ENCODE measurements around the gene SLC35F3. TPM values are rescaled to one million over a fixed set of nuclear protein-coding genes. Genes with fewer than 3 reads are reported as not detected.

Gene SLC35F3
- total and polyA plus RNA-seq, 9 of the 15 experiments (the other 6 are each of a cell fraction or from before 2014, with no cell fraction given): 0.04 to 0.07 (median 0.04) TPM; not detected in 6

DNA sequence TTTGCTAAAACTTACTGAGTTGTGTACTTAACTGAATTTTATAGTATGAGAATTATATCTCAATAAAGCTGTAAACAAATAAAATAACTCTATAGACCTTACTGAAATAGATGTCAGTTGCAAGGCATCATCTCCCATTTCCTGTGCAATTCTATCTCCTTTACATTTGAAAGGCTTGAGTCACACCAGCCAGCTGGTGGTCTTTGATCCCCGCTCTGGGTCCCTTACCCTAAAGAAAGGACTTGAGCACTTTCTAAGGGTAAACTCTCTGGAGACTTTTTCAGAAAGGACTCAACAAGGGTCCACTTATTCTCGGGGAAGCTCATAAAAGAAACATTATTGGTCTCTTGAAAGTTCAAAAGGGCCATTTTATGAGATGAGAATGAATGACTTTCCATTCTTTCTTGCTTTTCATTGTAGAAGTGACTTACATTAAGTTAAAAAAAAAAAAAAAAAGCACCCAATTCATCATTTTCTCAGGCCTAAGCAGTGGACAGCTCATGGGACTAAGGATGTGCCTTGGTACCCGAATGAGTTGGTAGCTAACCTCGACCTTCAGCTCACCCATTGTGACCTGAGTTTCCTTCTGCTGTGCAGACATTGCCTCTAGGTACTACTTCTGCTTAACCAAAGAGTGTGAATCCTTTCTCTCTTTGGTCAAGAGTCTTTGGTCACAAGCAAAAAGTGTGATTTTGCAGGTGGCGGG, 321.8 kb downstream of the SLC35F3 start:
- Histone ChIP-seq H3K4me2 (ENCODE audit: insufficient read depth, low read length) (no peak overlapping the region), H3K9me1 (ENCODE audit: control insufficient read depth, insufficient read depth, low read length) (no peaks in the 10 kb centered on the region), H3K9ac (ENCODE audit: insufficient read depth in 1 of 2, low read depth in 2 of 2, low read length in 2 of 2) (no peak overlapping the region), H4K20me1 (replicated peaks; ENCODE audit: control insufficient read depth, insufficient read depth, low read length) (no peaks in the 10 kb centered on the region), H3K4me1 (replicated peaks in 1 of 2; ENCODE audit: control insufficient read depth in 2 of 2, insufficient read depth in 2 of 2, low read length in 2 of 2) (peaks cover 0 to 5% of the 10 kb centered on the region in 2 experiments; a peak in 3 of 5 replicates), H3K27ac (ENCODE audit: extremely low read depth, low read depth, low read length) (no peak overlapping the region), H3K36me3 (ENCODE audit: control insufficient read depth, insufficient read depth, low read length) (no peaks in the 10 kb centered on the region), H3K9me3 (replicated peaks; ENCODE audit: control insufficient read depth, insufficient read depth, low read depth, low read length) (no peaks in the 10 kb centered on the region), H2AFZ (ENCODE audit: low read depth, low read length) (no peak overlapping the region), H3K4me3 (no peak overlapping the region), H3K27me3 (ENCODE audit: control insufficient read depth in 2 of 2, insufficient read depth in 2 of 2, low read length in 2 of 2) (peaks cover 22 to 33% of the 10 kb centered on the region in 2 experiments; a peak in 4 of 5 replicates), H3K79me2 (ENCODE audit: control insufficient read depth, insufficient read depth, low read length) (no peaks in the 10 kb centered on the region)
- ATAC-seq (no peak), FAIRE-seq (no peak), DNase-seq (ENCODE audit: extremely low read depth in 1 of 4, low spot score in 3 of 4) (no peak)
- POLR2A ChIA-PET: interaction anchor here (0.9 kb wide), 1 partner anchor 9 kb away, joined by 3 read pairs; no protein-coding TSS in a partner anchor
- intact Hi-C loops (cut with micrococcal nuclease) (no loop called here), in situ Hi-C loops (cut with MboI) (no loop called here)
- BruUV-seq (replicated peaks): no TSS peak
- no peak for TF ChIP-seq ELF4 (CRISPR knock-in tag; IDR thresholded peaks at IDR 0.05)
- no peak for TF ChIP-seq CBFA2T2 (conservative IDR thresholded peaks at IDR 0.05)
- no peak for TF ChIP-seq CBX1 (IDR thresholded peaks at IDR 0.05; ENCODE audit: low read depth)
- no peak for TF ChIP-seq RB1 (IDR thresholded peaks at IDR 0.05; ENCODE audit: low read depth)
- no peak for TF ChIP-seq TOE1 (IDR thresholded peaks at IDR 0.05; ENCODE audit: borderline replicate concordance)
- no peak for TF ChIP-seq TOE1 (CRISPR knock-in tag; IDR thresholded peaks at IDR 0.05; ENCODE audit: borderline replicate concordance, low read depth)
- no peak for TF ChIP-seq SMARCB1 (IDR thresholded peaks at IDR 0.05; ENCODE audit: insufficient read length, low read depth)
- TF ChIP-seq NCOA6 (IDR thresholded peaks at IDR 0.05): no peak
- 5% methylated on average over 5 of the region's 5 CpGs for WGBS (ENCODE audit: insufficient coverage, low coverage, missing lambda C conversion rate)
- CTCF ChIA-PET (ENCODE audit: low intra/inter-chr PET ratio): no interaction called here

Data from K562 (cell line).